ENCODE data around the gene SREBF2.

DNA sequence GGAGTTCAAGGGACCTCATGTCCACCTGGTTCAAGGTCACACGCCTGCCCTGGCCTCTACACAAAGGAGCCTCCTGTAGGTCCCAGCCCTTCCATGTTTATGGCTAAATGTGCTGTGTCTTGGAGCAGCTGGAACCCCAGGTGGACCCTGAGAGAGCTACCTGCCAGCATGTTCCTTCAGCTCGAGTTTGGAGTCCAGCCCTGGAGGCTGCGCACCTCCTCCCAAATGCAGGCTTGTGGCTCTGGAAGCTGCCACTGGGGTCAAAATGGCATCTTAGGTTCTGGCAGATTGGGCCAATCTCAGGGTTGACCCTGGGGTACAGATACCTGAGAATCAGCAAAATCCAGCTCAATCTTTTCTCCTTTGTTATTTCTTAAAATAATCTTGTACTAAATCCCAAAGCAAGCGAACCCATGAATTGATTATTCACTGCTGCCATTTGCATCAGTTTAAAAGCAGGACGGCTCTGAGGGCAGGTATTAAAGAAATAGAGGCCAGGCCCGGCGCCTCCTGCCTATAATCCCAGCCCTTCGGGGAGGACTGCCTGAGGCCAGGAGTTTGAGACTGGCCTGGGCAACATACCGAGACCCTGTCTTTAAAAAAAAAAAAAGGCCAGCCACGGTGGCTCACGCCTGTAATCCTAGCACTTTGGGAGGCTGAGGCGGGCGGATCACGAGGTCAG is 90.8 kb downstream of the SREBF2 start:
- TF ChIP-seq, protein P1, sequence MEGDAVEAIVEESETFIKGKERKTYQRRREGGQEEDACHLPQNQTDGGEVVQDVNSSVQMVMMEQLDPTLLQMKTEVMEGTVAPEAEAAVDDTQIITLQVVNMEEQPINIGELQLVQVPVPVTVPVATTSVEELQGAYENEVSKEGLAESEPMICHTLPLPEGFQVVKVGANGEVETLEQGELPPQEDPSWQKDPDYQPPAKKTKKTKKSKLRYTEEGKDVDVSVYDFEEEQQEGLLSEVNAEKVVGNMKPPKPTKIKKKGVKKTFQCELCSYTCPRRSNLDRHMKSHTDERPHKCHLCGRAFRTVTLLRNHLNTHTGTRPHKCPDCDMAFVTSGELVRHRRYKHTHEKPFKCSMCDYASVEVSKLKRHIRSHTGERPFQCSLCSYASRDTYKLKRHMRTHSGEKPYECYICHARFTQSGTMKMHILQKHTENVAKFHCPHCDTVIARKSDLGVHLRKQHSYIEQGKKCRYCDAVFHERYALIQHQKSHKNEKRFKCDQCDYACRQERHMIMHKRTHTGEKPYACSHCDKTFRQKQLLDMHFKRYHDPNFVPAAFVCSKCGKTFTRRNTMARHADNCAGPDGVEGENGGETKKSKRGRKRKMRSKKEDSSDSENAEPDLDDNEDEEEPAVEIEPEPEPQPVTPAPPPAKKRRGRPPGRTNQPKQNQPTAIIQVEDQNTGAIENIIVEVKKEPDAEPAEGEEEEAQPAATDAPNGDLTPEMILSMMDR (IDR thresholded peaks at IDR 0.05; ENCODE audit: low read length), result no peak
- no peak for TF ChIP-seq EZH2 (IDR thresholded peaks at IDR 0.05; ENCODE audit: borderline replicate concordance, low read length)
